SK-N-SH (cell line): ENCODE results near the gene ARMH3.

Experiments used
- FOXM1 ChIP-seq: IDR thresholded peaks from 2 replicates; pipeline ENCODE4 v1.4.0; 2012; ENCODE audit warnings: low read depth, mild to moderate bottlenecking
- POLR2AphosphoS5 ChIP-seq: IDR thresholded peaks from 2 replicates; pipeline ENCODE4 v1.6.1; 2012; ENCODE audit warnings: low read depth, low read length
- RAD21 ChIP-seq: IDR thresholded peaks from 2 replicates; pipeline ENCODE4 v1.6.1; 2012; ENCODE audit warnings: mild to moderate bottlenecking, low read length
- TEAD4 ChIP-seq: IDR thresholded peaks from 2 replicates; pipeline ENCODE4 v1.4.0; 2012; ENCODE audit warnings: mild to moderate bottlenecking, borderline replicate concordance; ENCODE audit not compliant: insufficient read depth
- TF ChIP-seq, protein P1 (sequence below): fragments of 200-600 bp; sonication (generic); IDR thresholded peaks from 2 replicates; pipeline ENCODE4 v1.6.1; 2017; ENCODE audit warnings: antibody characterized with exemption, mild to moderate bottlenecking, moderate library complexity

DNA sequence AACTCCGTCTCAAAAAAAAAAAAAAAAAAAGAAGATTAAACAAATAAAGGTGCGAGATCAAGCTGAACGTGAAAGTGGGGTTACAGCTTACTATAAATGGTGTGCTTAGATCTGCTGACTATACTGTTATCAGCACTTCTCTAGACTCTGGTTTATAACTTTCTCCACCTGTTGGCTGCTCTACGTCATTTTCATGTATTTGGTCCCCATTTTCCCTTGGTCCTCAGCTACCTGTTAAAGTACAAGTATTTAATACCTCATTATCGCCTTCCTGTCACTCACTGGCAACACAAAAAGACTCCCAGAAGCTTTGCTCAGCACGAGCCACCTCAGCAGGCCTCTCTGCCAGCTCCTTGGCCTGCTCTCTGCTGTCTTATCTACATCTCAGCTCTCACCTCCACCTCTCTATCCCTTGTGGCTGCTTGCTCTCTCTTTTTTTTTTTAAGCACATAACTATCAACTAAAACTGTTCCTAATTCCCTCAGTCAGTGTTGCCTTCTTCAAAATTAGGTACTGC is 95.0 kb downstream of the ARMH3 start:
- TF ChIP-seq TEAD4 (no peak), FOXM1 (no peak), POLR2AphosphoS5 (no peak), RAD21 (no peak)
- TF ChIP-seq, protein P1, sequence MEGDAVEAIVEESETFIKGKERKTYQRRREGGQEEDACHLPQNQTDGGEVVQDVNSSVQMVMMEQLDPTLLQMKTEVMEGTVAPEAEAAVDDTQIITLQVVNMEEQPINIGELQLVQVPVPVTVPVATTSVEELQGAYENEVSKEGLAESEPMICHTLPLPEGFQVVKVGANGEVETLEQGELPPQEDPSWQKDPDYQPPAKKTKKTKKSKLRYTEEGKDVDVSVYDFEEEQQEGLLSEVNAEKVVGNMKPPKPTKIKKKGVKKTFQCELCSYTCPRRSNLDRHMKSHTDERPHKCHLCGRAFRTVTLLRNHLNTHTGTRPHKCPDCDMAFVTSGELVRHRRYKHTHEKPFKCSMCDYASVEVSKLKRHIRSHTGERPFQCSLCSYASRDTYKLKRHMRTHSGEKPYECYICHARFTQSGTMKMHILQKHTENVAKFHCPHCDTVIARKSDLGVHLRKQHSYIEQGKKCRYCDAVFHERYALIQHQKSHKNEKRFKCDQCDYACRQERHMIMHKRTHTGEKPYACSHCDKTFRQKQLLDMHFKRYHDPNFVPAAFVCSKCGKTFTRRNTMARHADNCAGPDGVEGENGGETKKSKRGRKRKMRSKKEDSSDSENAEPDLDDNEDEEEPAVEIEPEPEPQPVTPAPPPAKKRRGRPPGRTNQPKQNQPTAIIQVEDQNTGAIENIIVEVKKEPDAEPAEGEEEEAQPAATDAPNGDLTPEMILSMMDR: no peak
